Liver (tissue), 9 donors: ENCODE results near the gene TAB3. TPM values are rescaled to one million over a fixed set of nuclear protein-coding genes. Genes with fewer than 3 reads are reported as not detected.
A peak's percentile ranks its signal among the peaks of the same experiment; 100 is the strongest.

Source experiments
- DNase-seq: peaks from one replicate; pipeline ENCODE4 v3.0.0-alpha.2; 2017; ENCODE audit warnings: low spot score
- H3K27ac ChIP-seq, 2 donors: one replicate each; pipeline ENCODE4 v1.7.0; 2013; ENCODE audit warnings: inconsistent platforms in 2 of 2, low read length in 2 of 2, control low read depth in 1 of 2, low read depth in 1 of 2, mild to moderate bottlenecking in 1 of 2
- H3K27me3 ChIP-seq, 4 donors: one replicate each; pipeline versions ENCODE4 v1.6.1 to v1.7.0; 2013; ENCODE audit warnings: low read length in 3 of 4, inconsistent platforms in 1 of 4, mild to moderate bottlenecking in 1 of 4, moderate library complexity in 1 of 4; ENCODE audit not compliant: control insufficient read depth in 4 of 4, insufficient read depth in 4 of 4
- H3K36me3 ChIP-seq, 4 donors: one replicate each; pipeline versions ENCODE4 v1.6.1 to v1.7.0; 2013; ENCODE audit warnings: low read length in 3 of 4, mild to moderate bottlenecking in 3 of 4, low read depth in 1 of 4, moderate library complexity in 1 of 4; ENCODE audit not compliant: control insufficient read depth in 4 of 4, insufficient read depth in 3 of 4
- H3K4me1 ChIP-seq, 4 donors: one replicate each; pipeline versions ENCODE4 v1.6.1 to v1.7.0; 2013; ENCODE audit warnings: low read length in 3 of 4, mild to moderate bottlenecking in 3 of 4, moderate library complexity in 1 of 4; ENCODE audit not compliant: control insufficient read depth in 4 of 4, insufficient read depth in 4 of 4
- H3K4me3 ChIP-seq, 3 donors: one replicate each; pipeline versions ENCODE4 v1.6.1 to v1.7.0; 2013; ENCODE audit warnings: low read length in 3 of 3, control low read depth in 1 of 3, low read depth in 1 of 3, mild to moderate bottlenecking in 1 of 3
- H3K9ac ChIP-seq, 2 donors: one replicate each; pipeline ENCODE4 v1.7.0; 2013; ENCODE audit warnings: low read length in 2 of 2, mild to moderate bottlenecking in 2 of 2, moderate library complexity in 2 of 2, control low read depth in 1 of 2, low read depth in 1 of 2
- H3K9me3 ChIP-seq, 4 donors: one replicate each; pipeline versions ENCODE4 v1.6.1 to v1.7.0; 2013; ENCODE audit warnings: low read length in 3 of 4; ENCODE audit not compliant: control insufficient read depth in 4 of 4
- ATF3 ChIP-seq: IDR thresholded peaks from 2 replicates; pipeline ENCODE4 v1.6.1; 2016; ENCODE audit warnings: antibody characterized with exemption
- CTCF ChIP-seq: fragments of 150-350 bp; IDR thresholded peaks from 2 replicates; pipeline ENCODE4 v1.5.1; 2017; ENCODE audit warnings: improper control_type of control experiment, low read depth, low read length; ENCODE audit not compliant: missing input control
- FOXA1 ChIP-seq: IDR thresholded peaks from 2 replicates; pipeline ENCODE4 v1.6.1; 2016; ENCODE audit warnings: antibody characterized with exemption
- FOXA2 ChIP-seq: IDR thresholded peaks from 2 replicates; pipeline ENCODE4 v1.6.1; 2016; ENCODE audit warnings: antibody characterized with exemption
- GABPA ChIP-seq, 2 donors: IDR thresholded peaks in 1 of 2; conservative IDR thresholded peaks in 1 of 2; 2 replicates each; pipeline ENCODE4 v1.6.1; 2016; ENCODE audit warnings: antibody characterized with exemption in 2 of 2, mild to moderate bottlenecking in 1 of 2, moderate library complexity in 1 of 2
- HNF4A ChIP-seq, 2 donors: conservative IDR thresholded peaks; 2 replicates each; pipeline ENCODE4 v1.6.1; 2016; ENCODE audit warnings: antibody characterized with exemption in 2 of 2, mild to moderate bottlenecking in 2 of 2
- HNF4G ChIP-seq: IDR thresholded peaks from 2 replicates; pipeline ENCODE4 v1.6.1; 2016; ENCODE audit warnings: antibody characterized with exemption
- MAX ChIP-seq: IDR thresholded peaks from 2 replicates; pipeline ENCODE4 v1.6.1; 2016; ENCODE audit warnings: antibody characterized with exemption
- NR2F2 ChIP-seq: IDR thresholded peaks from 2 replicates; pipeline ENCODE4 v1.6.1; 2016; ENCODE audit warnings: antibody characterized with exemption
- RAD21 ChIP-seq, 2 donors: IDR thresholded peaks; 2 replicates each; pipeline ENCODE4 v1.6.1; 2016; ENCODE audit warnings: antibody characterized with exemption in 2 of 2, mild to moderate bottlenecking in 2 of 2
- REST ChIP-seq: IDR thresholded peaks from 2 replicates; pipeline ENCODE4 v1.6.1; 2016; ENCODE audit warnings: antibody characterized with exemption, mild to moderate bottlenecking
- RXRA ChIP-seq, 2 donors: IDR thresholded peaks; 2 replicates each; pipeline ENCODE4 v1.6.1; 2017 to 2018; ENCODE audit warnings: antibody characterized with exemption in 2 of 2, mild to moderate bottlenecking in 1 of 2
- SP1 ChIP-seq: IDR thresholded peaks from 2 replicates; pipeline ENCODE4 v1.6.1; 2018; ENCODE audit warnings: antibody characterized with exemption, mild to moderate bottlenecking
- TAF1 ChIP-seq: conservative IDR thresholded peaks from 2 replicates; pipeline ENCODE4 v1.6.1; 2016; ENCODE audit warnings: antibody characterized with exemption, mild to moderate bottlenecking
- YY1 ChIP-seq: IDR thresholded peaks from 2 replicates; pipeline ENCODE4 v1.6.1; 2016; ENCODE audit warnings: antibody characterized with exemption, mild to moderate bottlenecking
- ZBTB33 ChIP-seq: IDR thresholded peaks from 2 replicates; pipeline ENCODE4 v1.6.1; 2016; ENCODE audit warnings: antibody characterized with exemption
- WGBS: extraction: QIAGEN DNeasy Blood & Tissue Kit; methylation state at CpG from one replicate; pipeline ENCODE4 v1.1.7; 2013; 5-methylcytosine and 5-hydroxymethylcytosine counted together
- polyA plus RNA-seq, 2 donors: library from polyadenylated mRNA; stranded (reverse) in 1 of 2; unstranded in 1 of 2; fragments of 200-250 nt in 1 of 2; fragments of >200 nt in 1 of 2; fragmentation: Nextera tagmentation in 1 of 2; extraction: Ambion mirVana in 1 of 2; gene quantifications; one replicate each; pipeline versions ENCODE4 v1.2.1 to v1.2.3, GENCODE V29; 2013 to 2015
- total RNA-seq, 2 donors: library from RNA; depleted of rRNA; stranded (reverse); fragments of >200 nt; gene quantifications; one replicate each; pipeline ENCODE4 v1.2.3, GENCODE V29; 2014
- donor health status: healthy.
- donor health status: healthy.
- donor health status: healthy.
- donor health status: healthy.
- donor health status: healthy.

Gene TAB3
- total and polyA plus RNA-seq, 4 donors: 10.0 to 32.2 (median 17.4) TPM

- TF ChIP-seq RAD21 (IDR thresholded peaks at IDR 0.05): no peak
- TF ChIP-seq TAF1: no peak
- no peak for TF ChIP-seq FOXA1
- TF ChIP-seq HNF4G: no peak
These were observed 66.3 kb downstream of the TAB3 start (continued) for GRCh38 chrX:30822764-30823163.

- no peak for TF ChIP-seq FOXA1
- TF ChIP-seq SP1: no peak
- peak; percentile 69 to 71 for TF ChIP-seq RAD21 (IDR thresholded peaks at IDR 0.05)
- TF ChIP-seq CTCF: peak; percentile 13
- TF ChIP-seq GABPA (IDR thresholded peaks at IDR 0.05 in 1 of 2, conservative IDR thresholded peaks at IDR 0.05 in 1 of 2): no peak
- no peak for TF ChIP-seq TAF1
- no peak for TF ChIP-seq FOXA2
- TF ChIP-seq NR2F2: no peak
- no peak for TF ChIP-seq YY1
- no peak for TF ChIP-seq ATF3
- H3K27me3 ChIP-seq: no peaks in the 10 kb centered on the region
- H3K27ac ChIP-seq: no peak overlapping the region
- H3K4me1 ChIP-seq: peaks cover 0 to 7% (median 1%) of the 10 kb centered on the region in 4 donors
- no peaks in the 10 kb centered on the region for H3K9me3 ChIP-seq
- no peak overlapping the region for H3K4me3 ChIP-seq
- WGBS: 66% methylated on average over 3 of the region's 3 CpGs
- H3K9ac ChIP-seq: no peak overlapping the region
- DNase-seq: no peak
- no peaks in the 10 kb centered on the region for H3K36me3 ChIP-seq
These were observed 66.9 kb downstream of the TAB3 start for GRCh38 chrX:30822068-30822681.

GRCh38 chrX:30821116-30821515, 67.9 kb downstream of the TAB3 start:
- H3K9me3 ChIP-seq: no peaks in the 10 kb centered on the region
- no peak overlapping the region for H3K4me3 ChIP-seq
- 62% methylated on average over 1 of the region's 1 CpG for WGBS
- no peak for DNase-seq
- no peaks in the 10 kb centered on the region for H3K36me3 ChIP-seq
- no peak overlapping the region for H3K27ac ChIP-seq
- TF ChIP-seq MAX (no peak), TAF1 (no peak), CTCF (no peak), REST (no peak), RXRA (IDR thresholded peaks at IDR 0.05) (no peak), HNF4A (conservative IDR thresholded peaks at IDR 0.05) (no peak), SP1 (no peak), ZBTB33 (no peak), FOXA1 (no peak), RAD21 (IDR thresholded peaks at IDR 0.05) (no peak), ATF3 (no peak)
- no peaks in the 10 kb centered on the region for H3K27me3 ChIP-seq
- H3K9ac ChIP-seq: no peak overlapping the region
- peaks cover 0 to 7% (median 0%) of the 10 kb centered on the region in 4 donors for H3K4me1 ChIP-seq
